GM12872 (cell line): ENCODE data around the gene MYOD1.

Experiments used
- CTCF ChIP-seq: IDR thresholded peaks from 3 replicates; pipeline ENCODE4 v1.5.1; 2011; ENCODE audit warnings: low read depth, mild to moderate bottlenecking, low read length, moderate library complexity; ENCODE audit not compliant: insufficient read depth

The MYOD1 gene

GRCh38 chr11:17770048-17770652 lies 50.8 kb downstream of the MYOD1 start:
- 0 out of 3 replicates have a peak, but pooled peaks have one; percentile 16 for TF ChIP-seq CTCF

GRCh38 chr11:17770917-17771316 lies 51.5 kb downstream of the MYOD1 start:
- no peak for TF ChIP-seq CTCF

GRCh38 chr11:17771415-17771814 lies 52.0 kb downstream of the MYOD1 start:
- no peak for TF ChIP-seq CTCF
